ENCODE data around the gene RAPGEF1.
A peak's percentile ranks its signal among the peaks of the same experiment; 100 is the strongest.

The RAPGEF1 gene

DNA sequence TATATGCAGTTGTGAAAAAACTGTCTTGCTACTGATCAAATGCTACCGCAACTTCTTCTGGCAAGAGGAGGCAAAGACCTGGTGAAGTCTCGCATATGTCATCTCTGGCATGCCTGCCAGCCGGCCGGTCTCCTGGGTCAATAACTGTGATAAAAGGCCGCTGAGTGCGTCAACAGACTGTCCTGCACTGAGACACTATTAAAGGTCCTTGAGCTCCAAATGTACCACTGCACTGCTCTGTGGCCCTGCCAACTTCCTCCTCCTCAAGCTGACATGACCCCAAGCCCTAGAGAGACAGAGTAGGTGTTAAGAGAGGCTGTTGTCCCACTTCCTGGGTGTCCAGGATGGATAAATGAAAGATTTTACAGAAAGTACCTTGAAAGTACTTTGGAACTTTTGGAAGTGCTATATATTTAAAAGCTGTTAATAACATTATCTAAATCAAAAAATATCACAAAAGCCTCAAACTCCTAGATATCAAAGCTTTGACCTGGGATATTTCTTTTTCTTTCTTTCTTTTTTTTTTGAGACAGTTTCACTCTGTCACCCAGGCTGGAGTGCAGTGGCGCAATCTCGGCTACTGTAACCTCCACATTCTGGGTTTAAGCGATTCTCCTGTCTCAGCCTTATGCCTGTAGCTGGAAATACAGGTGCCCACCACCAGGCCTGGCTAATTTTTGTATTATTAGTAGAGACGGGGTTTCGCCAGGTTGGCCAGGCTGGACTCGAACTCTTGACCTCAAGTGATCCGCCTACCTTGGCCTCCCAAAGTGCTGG, 31.5 kb downstream of the RAPGEF1 start:
- DNase-seq (ENCODE audit: low read depth), result no peak
- TF ChIP-seq, protein P1, sequence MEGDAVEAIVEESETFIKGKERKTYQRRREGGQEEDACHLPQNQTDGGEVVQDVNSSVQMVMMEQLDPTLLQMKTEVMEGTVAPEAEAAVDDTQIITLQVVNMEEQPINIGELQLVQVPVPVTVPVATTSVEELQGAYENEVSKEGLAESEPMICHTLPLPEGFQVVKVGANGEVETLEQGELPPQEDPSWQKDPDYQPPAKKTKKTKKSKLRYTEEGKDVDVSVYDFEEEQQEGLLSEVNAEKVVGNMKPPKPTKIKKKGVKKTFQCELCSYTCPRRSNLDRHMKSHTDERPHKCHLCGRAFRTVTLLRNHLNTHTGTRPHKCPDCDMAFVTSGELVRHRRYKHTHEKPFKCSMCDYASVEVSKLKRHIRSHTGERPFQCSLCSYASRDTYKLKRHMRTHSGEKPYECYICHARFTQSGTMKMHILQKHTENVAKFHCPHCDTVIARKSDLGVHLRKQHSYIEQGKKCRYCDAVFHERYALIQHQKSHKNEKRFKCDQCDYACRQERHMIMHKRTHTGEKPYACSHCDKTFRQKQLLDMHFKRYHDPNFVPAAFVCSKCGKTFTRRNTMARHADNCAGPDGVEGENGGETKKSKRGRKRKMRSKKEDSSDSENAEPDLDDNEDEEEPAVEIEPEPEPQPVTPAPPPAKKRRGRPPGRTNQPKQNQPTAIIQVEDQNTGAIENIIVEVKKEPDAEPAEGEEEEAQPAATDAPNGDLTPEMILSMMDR (IDR thresholded peaks at IDR 0.05; ENCODE audit: low read depth, low read length, missing control alignments), result no peak
- H3K4me3 ChIP-seq (ENCODE audit: low read depth, low read length), result peak overlapping the region; percentile 1; the same call in 1 of the 2 replicates

DNA sequence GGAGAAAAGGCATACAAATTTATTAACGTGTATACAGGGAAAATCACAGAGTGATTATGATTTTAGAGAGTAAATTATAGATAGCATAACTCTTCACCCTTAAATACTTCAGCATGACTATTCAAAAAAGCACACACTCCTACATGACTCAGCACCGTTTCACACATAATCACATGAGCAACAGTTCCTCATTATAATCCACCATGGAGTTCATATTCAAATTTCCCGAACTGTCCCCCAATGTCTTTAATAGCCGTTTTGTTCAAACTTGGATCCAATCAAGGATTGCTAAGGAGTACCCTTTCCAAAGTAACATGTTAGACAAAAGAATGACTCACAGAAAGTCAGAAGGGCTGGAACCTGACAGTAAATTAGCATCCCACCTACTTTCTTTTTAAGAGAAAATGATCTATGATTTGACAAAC, 32.1 kb downstream of the RAPGEF1 start:
- peak overlapping the region; percentile 1; the same call in 1 of the 2 replicates for H3K4me3 ChIP-seq (ENCODE audit: low read depth, low read length)
- no peak for DNase-seq (ENCODE audit: low read depth)
- TF ChIP-seq, protein P1 (IDR thresholded peaks at IDR 0.05; ENCODE audit: low read depth, low read length, missing control alignments), result no peak

DNA sequence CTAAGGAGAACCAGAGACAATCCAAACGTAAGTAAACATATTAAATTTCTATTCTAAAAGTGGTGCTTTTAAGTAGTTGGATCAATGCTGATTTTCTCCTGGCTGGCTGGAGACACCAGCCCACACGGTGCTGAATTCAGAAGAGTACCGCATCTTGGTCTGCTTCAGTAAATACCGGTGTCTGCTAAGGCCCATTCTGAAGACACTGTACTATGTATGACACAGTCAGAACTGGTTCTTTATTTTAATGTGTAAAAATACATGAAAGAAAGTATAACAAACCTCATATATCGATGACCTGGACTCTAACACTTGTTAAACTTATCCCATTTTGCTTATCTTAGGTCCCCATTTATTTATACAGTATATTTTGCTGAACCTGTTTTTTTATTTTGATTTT, 32.8 kb downstream of the RAPGEF1 start:
- no peak for DNase-seq (ENCODE audit: low read depth)
- no peak overlapping the region for H3K4me3 ChIP-seq (ENCODE audit: low read depth, low read length)
- TF ChIP-seq, protein P1 (IDR thresholded peaks at IDR 0.05; ENCODE audit: low read depth, low read length, missing control alignments), result no peak

DNA sequence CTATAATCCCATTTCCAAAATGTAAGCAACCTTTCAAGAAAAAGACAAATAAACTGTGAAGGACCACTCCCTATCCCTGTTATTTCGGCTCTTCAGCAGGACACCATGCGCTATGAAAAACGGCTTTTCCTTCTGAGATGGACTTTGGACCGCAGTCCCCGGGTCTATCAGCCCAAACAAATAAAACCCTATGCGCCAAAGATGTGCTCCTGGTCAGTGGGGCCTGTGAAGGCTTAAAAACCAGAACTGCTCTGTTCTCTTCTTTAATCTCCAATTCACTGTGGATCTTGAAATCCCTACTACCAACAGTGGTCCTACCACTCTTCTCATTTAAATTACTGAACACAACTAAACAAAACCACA, 33.3 kb downstream of the RAPGEF1 start:
- DNase-seq (ENCODE audit: low read depth), result no peak
- TF ChIP-seq, protein P1 (IDR thresholded peaks at IDR 0.05; ENCODE audit: low read depth, low read length, missing control alignments), result no peak
- H3K4me3 ChIP-seq (ENCODE audit: low read depth, low read length), result no peak overlapping the region

DNA sequence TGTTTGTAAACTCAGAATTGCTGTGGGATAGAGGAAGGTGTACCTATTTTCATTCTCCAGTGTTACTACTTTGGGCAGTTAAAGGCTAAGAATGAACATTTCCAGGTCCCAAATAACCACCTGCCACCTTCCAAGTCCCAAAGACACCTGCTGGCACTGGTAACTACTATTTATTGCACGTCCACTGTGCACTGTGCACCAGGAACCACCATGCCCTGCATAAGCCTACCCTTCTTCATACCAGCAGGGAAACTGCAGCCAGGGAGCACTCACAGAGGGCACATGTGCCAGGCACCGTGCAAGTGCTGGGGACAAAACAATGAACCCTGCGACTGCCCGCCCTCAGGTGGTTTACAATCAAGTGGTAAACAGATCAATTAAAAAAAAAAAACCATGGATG, 34.9 kb downstream of the RAPGEF1 start:
- DNase-seq (ENCODE audit: low read depth), result no peak
- no peak overlapping the region for H3K4me3 ChIP-seq (ENCODE audit: low read depth, low read length)
- TF ChIP-seq, protein P1 (IDR thresholded peaks at IDR 0.05; ENCODE audit: low read depth, low read length, missing control alignments), result no peak

DNA sequence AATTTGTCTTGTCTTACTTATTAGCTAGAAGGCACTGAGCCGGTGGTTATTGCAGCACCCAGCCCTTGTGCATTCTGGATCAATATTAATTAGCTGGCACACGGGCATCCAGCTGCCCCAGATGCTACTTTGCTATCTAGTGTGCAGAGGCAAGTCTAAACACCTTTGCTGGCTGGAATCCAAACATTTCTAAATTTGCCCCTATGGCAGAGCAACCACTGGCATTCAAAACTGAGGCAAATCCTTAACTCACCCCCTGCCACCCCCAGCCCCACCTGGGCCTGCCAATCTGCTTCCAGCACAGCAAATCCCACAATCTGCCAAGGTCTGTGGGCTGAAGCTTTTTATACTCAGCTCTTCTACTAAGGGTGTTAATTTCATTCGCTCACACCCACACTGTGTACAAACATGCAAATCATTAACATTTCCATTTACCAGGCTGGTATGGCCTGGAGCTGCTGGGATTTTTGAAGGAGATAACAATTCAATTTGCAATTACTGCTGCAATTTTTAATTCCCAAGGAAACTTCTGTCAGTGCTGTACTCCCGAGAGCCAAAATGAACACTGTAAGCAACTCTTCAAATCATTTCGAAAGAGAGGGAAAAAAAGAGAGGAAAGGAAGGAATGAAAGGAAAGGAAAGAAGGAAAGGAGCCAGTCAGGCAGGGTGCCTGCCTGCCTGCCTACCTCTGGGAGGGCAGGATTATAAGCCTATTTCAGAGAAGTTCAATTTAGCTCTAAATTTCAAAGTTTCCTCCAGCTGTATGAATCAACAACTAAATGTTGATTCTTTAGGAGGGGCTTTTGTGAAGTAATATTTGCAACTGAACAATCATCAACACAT, 35.5 kb downstream of the RAPGEF1 start:
- TF ChIP-seq, protein P1 (IDR thresholded peaks at IDR 0.05; ENCODE audit: low read depth, low read length, missing control alignments), result no peak
- DNase-seq (ENCODE audit: low read depth), result no peak
- no peak overlapping the region for H3K4me3 ChIP-seq (ENCODE audit: low read depth, low read length)
